ENCODE data around the gene DAAM1. TPM values are rescaled to one million over a fixed set of nuclear protein-coding genes. Genes with fewer than 3 reads are reported as not detected.

The DAAM1 gene
- total RNA-seq, 1 experiment from 2014 or later = 35.3 TPM

- Histone ChIP-seq H3K4me1 (no peaks in the 10 kb centered on the region), H3K9me3 (no peaks in the 10 kb centered on the region), H3K36me3 (ENCODE audit: control insufficient read depth, insufficient read depth, low read length) (no peaks in the 10 kb centered on the region), H3K27me3 (replicated peaks; ENCODE audit: control insufficient read depth, insufficient read depth, low read length) (no peaks in the 10 kb centered on the region), H3K4me3 (ENCODE audit: low read depth, low read length) (no peak overlapping the region)
- H3K36me3 Mint-ChIP-seq (ENCODE audit: insufficient read depth, unreplicated experiment) = peaks cover 11% of the 10 kb centered on the region
- peaks cover 8% of the 10 kb centered on the region for H3K4me1 Mint-ChIP-seq (ENCODE audit: low read depth, unreplicated experiment)
- H3K27ac Mint-ChIP-seq (ENCODE audit: unreplicated experiment) = no peak overlapping the region
- no peak for TF ChIP-seq CTCF (IDR thresholded peaks at IDR 0.05; ENCODE audit: insufficient read depth in 1 of 2, low read depth in 1 of 2, low read length in 1 of 2, severe bottlenecking in 1 of 2, unreplicated experiment in 1 of 2)
- H3K9me3 Mint-ChIP-seq (ENCODE audit: unreplicated experiment) = no peaks in the 10 kb centered on the region
- intact Hi-C loops (cut with micrococcal nuclease; ENCODE audit: unreplicated experiment) = loop anchor here (10.0 kb wide), 1 partner anchor 178 kb away; no protein-coding TSS in a partner anchor
- BruUV-seq (replicated peaks) = no TSS peak
- H3K27me3 Mint-ChIP-seq (ENCODE audit: insufficient read depth, unreplicated experiment) = no peaks in the 10 kb centered on the region
- POLR2A ChIA-PET = no interaction called here
- no peak for DNase-seq
- no peak overlapping the region for H3K4me3 Mint-ChIP-seq (ENCODE audit: unreplicated experiment)
- CTCF ChIA-PET = no interaction called here
These were observed 78.6 kb downstream of the DAAM1 start for GRCh38 chr14:59267046-59267445.

- peaks cover 11% of the 10 kb centered on the region for H3K36me3 Mint-ChIP-seq (ENCODE audit: insufficient read depth, unreplicated experiment)
- POLR2A ChIA-PET = no interaction called here
- H3K9me3 Mint-ChIP-seq (ENCODE audit: unreplicated experiment) = no peaks in the 10 kb centered on the region
- CTCF ChIA-PET = no interaction called here
- no peak overlapping the region for H3K4me3 Mint-ChIP-seq (ENCODE audit: unreplicated experiment)
- H3K36me3 ChIP-seq (ENCODE audit: control insufficient read depth, insufficient read depth, low read length) = no peaks in the 10 kb centered on the region
- no peaks in the 10 kb centered on the region for H3K27me3 Mint-ChIP-seq (ENCODE audit: insufficient read depth, unreplicated experiment)
- H3K4me1 Mint-ChIP-seq (ENCODE audit: low read depth, unreplicated experiment) = peaks cover 2% of the 10 kb centered on the region
- H3K4me1 ChIP-seq = no peaks in the 10 kb centered on the region
- BruUV-seq (replicated peaks) = no TSS peak
- intact Hi-C loops (cut with micrococcal nuclease; ENCODE audit: unreplicated experiment) = loop anchor here (10.0 kb wide), 1 partner anchor 177 kb away; no protein-coding TSS in a partner anchor
- H3K27me3 ChIP-seq (replicated peaks; ENCODE audit: control insufficient read depth, insufficient read depth, low read length) = no peaks in the 10 kb centered on the region
- no peak overlapping the region for H3K27ac Mint-ChIP-seq (ENCODE audit: unreplicated experiment)
- no peak for TF ChIP-seq CTCF (IDR thresholded peaks at IDR 0.05; ENCODE audit: insufficient read depth in 1 of 2, low read depth in 1 of 2, low read length in 1 of 2, severe bottlenecking in 1 of 2, unreplicated experiment in 1 of 2)
- no peaks in the 10 kb centered on the region for H3K9me3 ChIP-seq
- no peak for DNase-seq
- no peak overlapping the region for H3K4me3 ChIP-seq (ENCODE audit: low read depth, low read length)
These were observed 79.5 kb downstream of the DAAM1 start for GRCh38 chr14:59268011-59268410.

- Histone ChIP-seq H3K4me3 (ENCODE audit: low read depth, low read length) (no peak overlapping the region), H3K9me3 (no peaks in the 10 kb centered on the region), H3K36me3 (ENCODE audit: control insufficient read depth, insufficient read depth, low read length) (no peaks in the 10 kb centered on the region), H3K27me3 (replicated peaks; ENCODE audit: control insufficient read depth, insufficient read depth, low read length) (no peaks in the 10 kb centered on the region), H3K4me1 (no peaks in the 10 kb centered on the region)
- peaks cover 5% of the 10 kb centered on the region for H3K36me3 Mint-ChIP-seq (ENCODE audit: insufficient read depth, unreplicated experiment)
- TF ChIP-seq CTCF (IDR thresholded peaks at IDR 0.05; ENCODE audit: insufficient read depth in 1 of 2, low read depth in 1 of 2, low read length in 1 of 2, severe bottlenecking in 1 of 2, unreplicated experiment in 1 of 2) = no peak
- ChIA-PET POLR2A (no interaction called here), CTCF (no interaction called here)
- no peak overlapping the region for H3K27ac Mint-ChIP-seq (ENCODE audit: unreplicated experiment)
- H3K4me3 Mint-ChIP-seq (ENCODE audit: unreplicated experiment) = no peak overlapping the region
- no peaks in the 10 kb centered on the region for H3K27me3 Mint-ChIP-seq (ENCODE audit: insufficient read depth, unreplicated experiment)
- intact Hi-C loops (cut with micrococcal nuclease; ENCODE audit: unreplicated experiment) = loop anchor here (10.0 kb wide), 1 partner anchor 176 kb away; no protein-coding TSS in a partner anchor
- H3K9me3 Mint-ChIP-seq (ENCODE audit: unreplicated experiment) = no peaks in the 10 kb centered on the region
- DNase-seq = no peak
- BruUV-seq (replicated peaks) = no TSS peak
- H3K4me1 Mint-ChIP-seq (ENCODE audit: low read depth, unreplicated experiment) = no peaks in the 10 kb centered on the region
These were observed 80.4 kb downstream of the DAAM1 start for GRCh38 chr14:59268858-59269257.
